ENCODE measurements around the gene PLA2G4A.

Gene PLA2G4A

GRCh38 chr1:186828611-186829454, at the start of gene PLA2G4A:
Gene PLA2G4A, plus strand, starts transcription at chr1:186828949. Its CDS starts 25,406 bp downstream, at chr1:186854355.
- no peak for DNase-seq

- no peak for DNase-seq
These were observed 48.7 kb upstream of the PLA2G4A start for GRCh38 chr1:186780076-186780475.

- DNase-seq, result no peak
These were observed 47.0 kb upstream of the PLA2G4A start for GRCh38 chr1:186781730-186782129.

GRCh38 chr1:186782791-186783190, 46.0 kb upstream of the PLA2G4A start:
- DNase-seq, result no peak

- DNase-seq, result no peak
These were observed 45.6 kb upstream of the PLA2G4A start for GRCh38 chr1:186783193-186783592.

- DNase-seq, result no peak
These were observed 43.2 kb upstream of the PLA2G4A start for GRCh38 chr1:186785503-186785902.

- DNase-seq, result no peak
These were observed 38.6 kb upstream of the PLA2G4A start for GRCh38 chr1:186790101-186790500.

GRCh38 chr1:186792870-186793581, 35.7 kb upstream of the PLA2G4A start:
- DNase-seq, result no peak

GRCh38 chr1:186793582-186793927, 35.2 kb upstream of the PLA2G4A start:
- no peak for DNase-seq

GRCh38 chr1:186798960-186799688, 29.6 kb upstream of the PLA2G4A start:
- no peak for DNase-seq

- DNase-seq, result no peak
These were observed 29.1 kb upstream of the PLA2G4A start for GRCh38 chr1:186799689-186800054.

- DNase-seq, result no peak
These were observed 26.4 kb upstream of the PLA2G4A start for GRCh38 chr1:186802388-186802787.

GRCh38 chr1:186804679-186805078, 24.1 kb upstream of the PLA2G4A start:
- no peak for DNase-seq

GRCh38 chr1:186806477-186806876, 22.3 kb upstream of the PLA2G4A start:
- DNase-seq, result no peak

- no peak for DNase-seq
These were observed 21.6 kb upstream of the PLA2G4A start for GRCh38 chr1:186807163-186807562.

GRCh38 chr1:186811892-186812291, 16.9 kb upstream of the PLA2G4A start:
- no peak for DNase-seq

GRCh38 chr1:186812570-186812969, 16.2 kb upstream of the PLA2G4A start:
- no peak for DNase-seq

GRCh38 chr1:186813420-186813819, 15.3 kb upstream of the PLA2G4A start:
- no peak for DNase-seq

GRCh38 chr1:186819126-186819525, 9.6 kb upstream of the PLA2G4A start:
- DNase-seq, result no peak

- no peak for DNase-seq
These were observed 9.2 kb upstream of the PLA2G4A start for GRCh38 chr1:186819563-186819962.

GRCh38 chr1:186829686-186830587, 1.2 kb downstream of the PLA2G4A start:
- DNase-seq, result no peak

- no peak for DNase-seq
These were observed 2.4 kb downstream of the PLA2G4A start for GRCh38 chr1:186831168-186831567.

Data from activated CD8-positive, alpha-beta memory T cell treated with anti-CD3 and anti-CD28 coated beads, Interleukin-2, amount 50 U/mL, for 4 hours (primary cell).